Astrocyte (in vitro differentiated cells and primary cell): Measurements from ENCODE around the gene EPC2. TPM values are rescaled to one million over a fixed set of nuclear protein-coding genes. Genes with fewer than 3 reads are reported as not detected.

Source experiments
- DNase-seq: peaks from one replicate; pipeline ENCODE4 v3.0.0-alpha.2; 2010; ENCODE audit warnings: low read depth
- FAIRE-seq: peaks from 2 replicates; lab custom pipeline; 2011; peaks lifted over from hg19 to GRCh38; lab: Jason Lieb, UNC
- H2AFZ ChIP-seq: 2 replicates; pipeline ENCODE4 v1.6.0; 2012; ENCODE audit warnings: low read depth, low read length, inconsistent platforms
- H3K27ac ChIP-seq: 2 replicates; pipeline ENCODE4 v1.5.1; 2011; ENCODE audit warnings: low read depth, low read length, inconsistent platforms
- H3K27me3 ChIP-seq: 2 replicates; pipeline ENCODE4 v1.6.0; 2011; ENCODE audit warnings: low read length, inconsistent platforms; ENCODE audit not compliant: insufficient read depth
- H3K36me3 ChIP-seq: 2 replicates; pipeline ENCODE4 v1.5.1; 2011; ENCODE audit warnings: low read length, inconsistent platforms; ENCODE audit not compliant: insufficient read depth
- H3K4me1 ChIP-seq: 2 replicates; pipeline ENCODE4 v1.5.1; 2011; ENCODE audit warnings: low read length, inconsistent platforms; ENCODE audit not compliant: insufficient read depth
- H3K4me2 ChIP-seq: 2 replicates; pipeline ENCODE4 v1.6.0; 2012; ENCODE audit warnings: low read length, inconsistent platforms
- H3K4me3 ChIP-seq: 2 replicates; pipeline ENCODE4 v1.5.1; 2011; ENCODE audit warnings: low read depth, mild to moderate bottlenecking, low read length, inconsistent platforms; ENCODE audit not compliant: insufficient read depth
- H3K79me2 ChIP-seq: 2 replicates; pipeline ENCODE4 v1.6.0; 2012; ENCODE audit warnings: mild to moderate bottlenecking, low read length, inconsistent platforms; ENCODE audit not compliant: insufficient read depth
- H3K9ac ChIP-seq: 2 replicates; pipeline ENCODE4 v1.6.0; 2012; ENCODE audit warnings: mild to moderate bottlenecking, low read length, inconsistent platforms
- H3K9me3 ChIP-seq: 2 replicates; pipeline ENCODE4 v1.5.1; 2012; ENCODE audit warnings: low read depth, mild to moderate bottlenecking, low read length, inconsistent platforms; ENCODE audit not compliant: insufficient read depth
- H4K20me1 ChIP-seq: 2 replicates; pipeline ENCODE4 v1.6.0; 2012; ENCODE audit warnings: low read length, inconsistent platforms; ENCODE audit not compliant: insufficient read depth
- H3K27ac Mint-ChIP-seq: one replicate; pipeline ENCODE4 v1.8.0; 2021; ENCODE audit warnings: mild to moderate bottlenecking, mixed read lengths; ENCODE audit not compliant: unreplicated experiment
- H3K27me3 Mint-ChIP-seq: one replicate; pipeline ENCODE4 v1.8.0; 2021; ENCODE audit warnings: low read depth, mixed read lengths; ENCODE audit not compliant: unreplicated experiment
- H3K36me3 Mint-ChIP-seq: one replicate; pipeline ENCODE4 v1.8.0; 2021; ENCODE audit warnings: low read depth, mixed read lengths; ENCODE audit not compliant: unreplicated experiment
- H3K4me1 Mint-ChIP-seq: one replicate; pipeline ENCODE4 v1.8.0; 2021; ENCODE audit warnings: low read depth, mixed read lengths; ENCODE audit not compliant: unreplicated experiment
- H3K4me3 Mint-ChIP-seq: one replicate; pipeline ENCODE4 v1.8.0; 2021; ENCODE audit warnings: mild to moderate bottlenecking, moderate library complexity, mixed read lengths; ENCODE audit not compliant: unreplicated experiment
- H3K9me3 Mint-ChIP-seq: one replicate; pipeline ENCODE4 v1.8.0; 2021; ENCODE audit warnings: mild to moderate bottlenecking, mixed read lengths; ENCODE audit not compliant: unreplicated experiment
- EZH2 ChIP-seq: IDR thresholded peaks from 2 replicates; pipeline ENCODE4 v1.6.1; 2012; ENCODE audit warnings: mild to moderate bottlenecking, low read length, inconsistent platforms; ENCODE audit not compliant: insufficient read depth
- total RNA-seq: library from RNA; stranded (reverse); gene quantifications from 2 replicates; pipeline ENCODE4 v1.2.1, GENCODE V29; 2021
- TF ChIP-seq, protein P1 (sequence below): IDR thresholded peaks from 2 replicates; pipeline ENCODE4 v1.5.1; 2011; ENCODE audit warnings: low read depth, mild to moderate bottlenecking, inconsistent platforms, low read length, moderate library complexity; ENCODE audit not compliant: insufficient read depth

The EPC2 gene
- total RNA-seq, 1 donor from 2014 or later, result 24.8 TPM

DNA sequence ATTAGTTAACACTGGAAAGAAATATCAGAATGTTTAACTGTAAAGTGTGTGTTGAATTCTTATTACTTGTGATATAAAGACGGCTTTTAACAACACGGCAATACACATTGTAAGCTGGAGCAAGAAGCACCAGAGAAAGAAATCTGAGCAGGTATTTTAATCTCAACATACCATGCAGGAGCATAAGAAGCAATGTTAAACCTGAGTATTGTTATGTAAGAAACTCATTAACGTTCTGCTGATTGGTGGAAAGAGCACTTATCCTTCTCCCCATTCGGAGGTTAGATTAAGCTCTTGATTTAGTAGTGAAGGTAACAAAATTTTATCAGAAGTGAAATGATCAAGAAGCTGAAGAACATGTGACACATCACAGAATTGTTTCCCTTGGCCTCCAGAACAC, 107.4 kb downstream of the EPC2 start:
- Histone ChIP-seq H3K4me1 (peaks cover 8% of the 10 kb centered on the region), H3K4me3 (no peak overlapping the region), H3K36me3 (peaks cover 3% of the 10 kb centered on the region), H3K79me2 (peaks cover 5% of the 10 kb centered on the region), H3K9me3 (no peaks in the 10 kb centered on the region), H3K9ac (no peak overlapping the region), H3K4me2 (no peak overlapping the region), H3K27ac (no peak overlapping the region), H4K20me1 (peaks cover 30% of the 10 kb centered on the region), H3K27me3 (no peaks in the 10 kb centered on the region), H2AFZ (no peak overlapping the region)
- H3K27ac Mint-ChIP-seq, result no peak overlapping the region
- peaks cover 12% of the 10 kb centered on the region for H3K4me1 Mint-ChIP-seq
- no peaks in the 10 kb centered on the region for H3K9me3 Mint-ChIP-seq
- DNase-seq (no peak), FAIRE-seq (no peak)
- TF ChIP-seq, protein P1, sequence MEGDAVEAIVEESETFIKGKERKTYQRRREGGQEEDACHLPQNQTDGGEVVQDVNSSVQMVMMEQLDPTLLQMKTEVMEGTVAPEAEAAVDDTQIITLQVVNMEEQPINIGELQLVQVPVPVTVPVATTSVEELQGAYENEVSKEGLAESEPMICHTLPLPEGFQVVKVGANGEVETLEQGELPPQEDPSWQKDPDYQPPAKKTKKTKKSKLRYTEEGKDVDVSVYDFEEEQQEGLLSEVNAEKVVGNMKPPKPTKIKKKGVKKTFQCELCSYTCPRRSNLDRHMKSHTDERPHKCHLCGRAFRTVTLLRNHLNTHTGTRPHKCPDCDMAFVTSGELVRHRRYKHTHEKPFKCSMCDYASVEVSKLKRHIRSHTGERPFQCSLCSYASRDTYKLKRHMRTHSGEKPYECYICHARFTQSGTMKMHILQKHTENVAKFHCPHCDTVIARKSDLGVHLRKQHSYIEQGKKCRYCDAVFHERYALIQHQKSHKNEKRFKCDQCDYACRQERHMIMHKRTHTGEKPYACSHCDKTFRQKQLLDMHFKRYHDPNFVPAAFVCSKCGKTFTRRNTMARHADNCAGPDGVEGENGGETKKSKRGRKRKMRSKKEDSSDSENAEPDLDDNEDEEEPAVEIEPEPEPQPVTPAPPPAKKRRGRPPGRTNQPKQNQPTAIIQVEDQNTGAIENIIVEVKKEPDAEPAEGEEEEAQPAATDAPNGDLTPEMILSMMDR, result no peak
- no peak for TF ChIP-seq EZH2
- no peaks in the 10 kb centered on the region for H3K36me3 Mint-ChIP-seq
- no peaks in the 10 kb centered on the region for H3K27me3 Mint-ChIP-seq
- H3K4me3 Mint-ChIP-seq, result no peak overlapping the region

DNA sequence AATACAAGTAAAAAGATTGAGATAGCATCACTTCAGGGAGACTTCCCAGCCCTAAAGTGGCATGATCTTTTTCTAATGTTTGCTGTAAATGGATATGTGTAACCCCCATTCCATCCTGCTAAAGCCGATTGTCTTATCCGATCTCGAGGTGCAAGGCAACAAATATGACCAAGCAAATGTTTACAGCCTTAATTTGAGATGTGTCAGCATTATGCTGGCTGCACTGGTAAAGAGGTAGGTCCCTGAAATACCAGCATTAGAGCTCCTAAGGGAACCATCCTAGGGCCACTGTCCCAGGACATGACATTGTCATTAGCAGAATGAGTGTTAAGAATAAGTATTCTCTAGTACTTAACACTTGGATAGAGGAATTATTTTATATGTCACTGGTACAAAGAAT, 108.4 kb downstream of the EPC2 start:
- TF ChIP-seq, protein P1, result no peak
- no peak for TF ChIP-seq EZH2
- Mint-ChIP-seq H3K9me3 (no peaks in the 10 kb centered on the region), H3K4me1 (peaks cover 12% of the 10 kb centered on the region), H3K27me3 (no peaks in the 10 kb centered on the region), H3K27ac (no peak overlapping the region), H3K36me3 (no peaks in the 10 kb centered on the region), H3K4me3 (no peak overlapping the region)
- Histone ChIP-seq H3K36me3 (peaks cover 3% of the 10 kb centered on the region), H3K4me2 (no peak overlapping the region), H3K4me1 (peaks cover 8% of the 10 kb centered on the region), H4K20me1 (peaks cover 25% of the 10 kb centered on the region), H3K27me3 (no peaks in the 10 kb centered on the region), H3K79me2 (peaks cover 5% of the 10 kb centered on the region), H3K9me3 (no peaks in the 10 kb centered on the region), H3K27ac (no peak overlapping the region), H3K9ac (no peak overlapping the region), H2AFZ (no peak overlapping the region), H3K4me3 (no peak overlapping the region)
- FAIRE-seq (no peak), DNase-seq (no peak)

DNA sequence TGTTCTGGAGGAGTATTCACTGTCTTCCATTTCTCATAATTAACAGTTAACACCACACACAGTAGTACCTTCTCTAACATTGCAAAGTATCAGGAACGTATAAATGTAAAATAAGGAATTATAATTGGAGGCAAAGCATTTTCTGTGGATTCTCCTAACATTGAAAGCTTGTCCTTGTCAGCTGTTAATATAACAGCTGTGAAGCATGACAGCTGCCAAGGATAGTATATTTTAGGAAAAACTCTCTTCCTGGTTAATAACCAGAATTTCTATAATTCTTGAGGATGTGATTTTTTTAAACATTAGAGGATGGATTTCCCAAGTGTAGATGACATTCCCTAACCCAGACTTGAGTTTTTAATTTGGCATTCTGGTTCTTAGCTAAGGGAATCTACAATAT, 110.3 kb downstream of the EPC2 start:
- DNase-seq (no peak), FAIRE-seq (no peak)
- Histone ChIP-seq H3K9ac (no peak overlapping the region), H3K27me3 (no peaks in the 10 kb centered on the region), H3K9me3 (no peaks in the 10 kb centered on the region), H2AFZ (no peak overlapping the region), H3K36me3 (peaks cover 3% of the 10 kb centered on the region), H3K4me2 (no peak overlapping the region), H3K4me3 (no peak overlapping the region), H3K79me2 (peaks cover 4% of the 10 kb centered on the region), H3K27ac (no peak overlapping the region), H3K4me1 (peaks cover 8% of the 10 kb centered on the region), H4K20me1 (peaks cover 25% of the 10 kb centered on the region)
- Mint-ChIP-seq H3K4me3 (no peak overlapping the region), H3K27me3 (no peaks in the 10 kb centered on the region), H3K36me3 (no peaks in the 10 kb centered on the region), H3K9me3 (no peaks in the 10 kb centered on the region), H3K4me1 (peaks cover 12% of the 10 kb centered on the region), H3K27ac (no peak overlapping the region)
- TF ChIP-seq, protein P1, result no peak
- TF ChIP-seq EZH2, result no peak
